ENCODE measurements around the gene KCTD1. TPM values are rescaled to one million over a fixed set of nuclear protein-coding genes. Genes with fewer than 3 reads are reported as not detected.

The KCTD1 gene
- total and polyA plus RNA-seq, 2 of the 4 experiments (the other 2 are of a cell fraction) = 5.0 to 5.8 TPM

- WGBS, 2 experiments (ENCODE audit: extremely low coverage in 2 of 2, insufficient read length in 1 of 2) = 20% methylated on average over 1 of the region's 2 CpGs; no CpG with 5 or more reads in 1 of the 2 experiments
- POLR2A ChIA-PET (ENCODE audit: unreplicated experiment) = no interaction called here
- no peak for ATAC-seq (ENCODE audit: low read depth)
- TF ChIP-seq RFX5 (IDR thresholded peaks at IDR 0.05; ENCODE audit: low read depth, low read length) = no peak
- TF ChIP-seq MXI1 (IDR thresholded peaks at IDR 0.05; ENCODE audit: borderline replicate concordance, low read depth, low read length) = no peak
- no peak for TF ChIP-seq MAFK (IDR thresholded peaks at IDR 0.05; ENCODE audit: low read depth, low read length)
- TF ChIP-seq BHLHE40 (IDR thresholded peaks at IDR 0.05; ENCODE audit: low read depth, low read length) = no peak
- TF ChIP-seq RAD21 (IDR thresholded peaks at IDR 0.05; ENCODE audit: low read length) = no peak
- no peak for TF ChIP-seq NFE2L2 (IDR thresholded peaks at IDR 0.05; ENCODE audit: low read depth, low read length)
- no peak for TF ChIP-seq CHD1 (IDR thresholded peaks at IDR 0.05; ENCODE audit: low read depth, low read length)
- no peak for TF ChIP-seq MAZ (IDR thresholded peaks at IDR 0.05; ENCODE audit: borderline replicate concordance, low read depth, low read length)
- TF ChIP-seq USF2 (IDR thresholded peaks at IDR 0.05; ENCODE audit: low read depth, low read length) = no peak
- no peak for TF ChIP-seq POLR2A (IDR thresholded peaks at IDR 0.05; ENCODE audit: low read depth, low read length)
- no peak for TF ChIP-seq SMC3 (IDR thresholded peaks at IDR 0.05; ENCODE audit: low read depth, low read length)
- no peak for TF ChIP-seq FOS (IDR thresholded peaks at IDR 0.05; ENCODE audit: low read depth, low read length)
- TF ChIP-seq CEBPB (IDR thresholded peaks at IDR 0.05; ENCODE audit: low read depth, low read length) = no peak
- TF ChIP-seq CTCF (conservative IDR thresholded peaks at IDR 0.05; ENCODE audit: low read depth, low read length) = no peak
- no peak for TF ChIP-seq ELK1 (IDR thresholded peaks at IDR 0.05; ENCODE audit: borderline replicate concordance, low read depth, low read length)
These were observed 45.3 kb upstream of the KCTD1 start for GRCh38 chr18:26593365-26594320.

More at GRCh38 chr18:26593365-26594320, 45.3 kb upstream of the KCTD1 start:
- no peak overlapping the region for H2AFZ ChIP-seq (replicated peaks; ENCODE audit: low read length, poor library complexity)
- no peak overlapping the region for H2AK5ac ChIP-seq (ENCODE audit: low read depth, low read length)
- no peak overlapping the region for H2BK20ac ChIP-seq (ENCODE audit: low read depth, low read length)
- H3K79me1 ChIP-seq (ENCODE audit: low read depth in 1 of 2, low read length in 2 of 2) = no peaks in the 10 kb centered on the region
- no peak overlapping the region for H3K9ac ChIP-seq (ENCODE audit: low read depth, low read length)
- no TSS peak for BruUV-seq (replicated peaks)
- dilution Hi-C loops (cut with HindIII; ENCODE audit: low sequenced_read_pairs, unreplicated experiment) = no loop called here
- no peak overlapping the region for H3K23ac ChIP-seq (ENCODE audit: low read depth, low read length)
- no peak overlapping the region for H3K56ac ChIP-seq (ENCODE audit: extremely low read depth, insufficient read depth, low read length)
- in situ Hi-C loops (cut with MboI; ENCODE audit: low sequenced_read_pairs) = no loop called here
- H4K5ac ChIP-seq (ENCODE audit: low read depth, low read length) = no peak overlapping the region
- no peak overlapping the region for H4K91ac ChIP-seq (ENCODE audit: insufficient read depth, low read depth, low read length)
- no peak overlapping the region for H2BK5ac ChIP-seq (ENCODE audit: low read depth, low read length, poor library complexity, severe bottlenecking)
- no peak overlapping the region for H3K18ac ChIP-seq (ENCODE audit: low read depth, low read length)
- H2BK120ac ChIP-seq (ENCODE audit: low read depth, low read length) = no peak overlapping the region
- intact Hi-C loops (cut with micrococcal nuclease) = loop anchor here (10.0 kb wide), 1 partner anchor 59 kb away; no protein-coding TSS in a partner anchor
- no peak overlapping the region for H3K27ac ChIP-seq (ENCODE audit: insufficient read depth, low read length)
- no peaks in the 10 kb centered on the region for H3K4me1 ChIP-seq (ENCODE audit: control insufficient read depth, insufficient read depth, low read length)
- no peak overlapping the region for H3K4ac ChIP-seq (ENCODE audit: low read depth, low read length)
- no peak overlapping the region for H3K14ac ChIP-seq (replicated peaks; ENCODE audit: low read depth, low read length)
- H4K20me1 ChIP-seq (ENCODE audit: insufficient read depth, low read length) = no peaks in the 10 kb centered on the region
- H4K8ac ChIP-seq (ENCODE audit: low read depth in 2 of 2, low read length in 2 of 2) = no peak overlapping the region
- H3K4me3 ChIP-seq (ENCODE audit: insufficient read depth, low read depth, low read length) = no peak overlapping the region
- no peak overlapping the region for H2BK15ac ChIP-seq (ENCODE audit: low read depth, low read length)
- no peaks in the 10 kb centered on the region; the same call in 1 of the 2 replicates for H3K27me3 ChIP-seq (ENCODE audit: control insufficient read depth, insufficient read depth, low read length)
- H3K9me1 ChIP-seq (ENCODE audit: insufficient read depth, low read length) = no peaks in the 10 kb centered on the region
- DNase-seq = no peak
- no peaks in the 10 kb centered on the region for H3K36me3 ChIP-seq (ENCODE audit: control insufficient read depth, insufficient read depth, low read length)
- no peak overlapping the region for H2AK9ac ChIP-seq (replicated peaks; ENCODE audit: low read depth, low read length, poor library complexity)
- H3K9me3 ChIP-seq (ENCODE audit: control insufficient read depth, insufficient read depth, low read length) = no peaks in the 10 kb centered on the region
- CTCF ChIA-PET = no interaction called here
- no peak overlapping the region for H3K4me2 ChIP-seq (ENCODE audit: low read depth, low read length)
